OCI-LY7 (cell line): ENCODE data around the gene CYP3A4. TPM values are rescaled to one million over a fixed set of nuclear protein-coding genes. Genes with fewer than 3 reads are reported as not detected.
"Not testable (repeated sequence)": the region's sequence is repeated elsewhere in the genome, so short reads cannot be mapped to it uniquely, and the experiment has no call there.

Experiments
- BruUV-seq: library from RNA; stranded (reverse); fragments of 400-500 nt; replicated peaks from 2 replicates; lab custom pipeline; 2021; lab: Mats Ljungman, UMichigan
- CTCF ChIA-PET: fragments of 300-600 bp; sonication (Branson Sonifier 250); formaldehyde crosslinking; loops from one replicate; lab custom pipeline; 2022; ENCODE audit warnings: antibody characterized with exemption; ENCODE audit not compliant: unreplicated experiment; lab: Charles Lee
- POLR2A ChIA-PET: fragments of 300-600 bp; sonication (Branson Sonifier 250); formaldehyde crosslinking; loops from one replicate; lab custom pipeline; 2022; ENCODE audit warnings: antibody characterized with exemption; lab: Charles Lee
- DNase-seq: peaks from one replicate; pipeline ENCODE4 v3.0.0-alpha.2; 2015; ENCODE audit warnings: low spot score
- H2AFZ ChIP-seq: fragments of 200-600 bp; sonication (generic), shearing (Covaris generic); 2 replicates; pipeline ENCODE4 v1.6.1; 2014; ENCODE audit warnings: mild to moderate bottlenecking, antibody characterized with exemption, low read length, moderate library complexity
- H3K27ac ChIP-seq: fragments of 200-600 bp; sonication (generic); 2 replicates; pipeline ENCODE4 v1.5.1; 2014; ENCODE audit warnings: mixed run types, low read depth, mild to moderate bottlenecking, moderate library complexity, low read length, inconsistent platforms; ENCODE audit not compliant: poor library complexity, severe bottlenecking
- H3K36me3 ChIP-seq: fragments of 200-600 bp; sonication (generic); 2 replicates; pipeline ENCODE4 v1.6.1; 2014; ENCODE audit warnings: mild to moderate bottlenecking, antibody characterized with exemption, low read length, moderate library complexity, mixed read lengths; ENCODE audit not compliant: insufficient read depth
- H3K4me1 ChIP-seq: fragments of 200-600 bp; sonication (generic); 2 replicates; pipeline ENCODE4 v1.5.1; 2014; ENCODE audit warnings: mild to moderate bottlenecking, low read length; ENCODE audit not compliant: insufficient read depth, poor library complexity, severe bottlenecking
- H3K4me2 ChIP-seq: fragments of 200-600 bp; sonication (generic); 2 replicates; pipeline ENCODE4 v1.6.1; 2014; ENCODE audit warnings: mild to moderate bottlenecking, low read length
- H3K4me3 ChIP-seq: fragments of 200-600 bp; sonication (generic); 2 replicates; pipeline ENCODE4 v1.5.1; 2014; ENCODE audit warnings: mild to moderate bottlenecking, low read depth, low read length; ENCODE audit not compliant: poor library complexity, severe bottlenecking
- H3K79me2 ChIP-seq: fragments of 200-600 bp; sonication (generic); 2 replicates; pipeline ENCODE4 v1.6.1; 2016; ENCODE audit warnings: low read depth, mild to moderate bottlenecking, low read length, moderate library complexity, mixed read lengths; ENCODE audit not compliant: insufficient read depth
- H3K9me2 ChIP-seq: fragments of 200-600 bp; sonication (generic); 2 replicates; pipeline ENCODE4 v1.6.1; 2016; ENCODE audit warnings: mild to moderate bottlenecking, low read length, mixed read lengths; ENCODE audit not compliant: insufficient read depth
- H3K9me3 ChIP-seq: fragments of 200-600 bp; sonication (generic); 2 replicates; pipeline ENCODE4 v1.6.1; 2014; ENCODE audit warnings: mild to moderate bottlenecking, mixed run types, low read length, mixed read lengths
- H4K20me1 ChIP-seq: fragments of 200-600 bp; sonication (generic); 2 replicates; pipeline ENCODE4 v1.6.1; 2014; ENCODE audit warnings: mild to moderate bottlenecking, antibody characterized with exemption, low read length, moderate library complexity, mixed read lengths; ENCODE audit not compliant: insufficient read depth
- EZH2phosphoT487 ChIP-seq: fragments of 200-600 bp; sonication (generic); IDR thresholded peaks from 2 replicates; pipeline ENCODE4 v1.6.1; 2018; ENCODE audit warnings: low read depth, borderline replicate concordance, mild to moderate bottlenecking, mixed run types, antibody characterized with exemption, low read length, moderate library complexity, mixed read lengths
- intact Hi-C: fragments of 100-400 bp; cut with micrococcal nuclease; formaldehyde crosslinking; loops from one replicate; pipeline ENCODE4 v1.10.0; 2022; ENCODE audit not compliant: unreplicated experiment
- total RNA-seq, 2 experiments: library from RNA; depleted of rRNA in 1 of 2; stranded (reverse); fragments of >200 nt in 1 of 2; shearing (Covaris generic) in 1 of 2; gene quantifications; 2 replicates each; pipeline ENCODE4 v1.2.3, GENCODE V29; 2014 to 2022
- TF ChIP-seq, protein P1 (sequence below): fragments of 200-600 bp; sonication (generic); conservative IDR thresholded peaks from 2 replicates; pipeline ENCODE4 v1.5.1; 2014; ENCODE audit warnings: mild to moderate bottlenecking, antibody characterized with exemption, low read length, moderate library complexity, mixed read lengths

CYP3A4 gene
- total RNA-seq, 2 experiments from 2014 or later: not detected

DNA sequence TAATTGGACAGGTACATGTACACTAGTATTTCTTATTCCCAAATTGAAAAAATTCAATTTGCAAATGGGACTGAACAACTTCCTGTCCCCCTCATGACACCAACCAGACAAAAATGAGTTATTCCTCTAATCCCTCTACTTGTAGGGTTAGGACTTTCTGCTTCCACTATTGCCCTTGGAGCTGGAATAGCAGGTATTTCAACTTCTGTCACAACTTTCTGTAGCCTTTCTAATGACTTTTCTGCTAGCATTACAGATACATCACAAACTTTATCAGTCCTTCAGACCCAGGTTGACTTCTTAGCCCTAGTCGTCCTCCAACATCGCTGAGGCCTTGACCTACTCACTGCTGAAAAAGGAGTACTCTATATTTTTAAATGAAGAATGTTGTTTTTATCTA, 55.4 kb downstream of the CYP3A4 start:
- Histone ChIP-seq H3K9me2 (no peaks in the 10 kb centered on the region), H3K4me3 (no peak overlapping the region), H4K20me1 (no peaks in the 10 kb centered on the region), H3K4me2 (no peak overlapping the region), H3K4me1 (no peaks in the 10 kb centered on the region), H3K9me3 (no peaks in the 10 kb centered on the region), H2AFZ (no peak overlapping the region), H3K36me3 (no peaks in the 10 kb centered on the region), H3K79me2 (no peaks in the 10 kb centered on the region), H3K27ac (no peak overlapping the region)
- DNase-seq: no peak
- ChIA-PET CTCF (no interaction called here), POLR2A (no interaction called here)
- intact Hi-C loops: no loop called here
- BruUV-seq: no TSS peak
- TF ChIP-seq EZH2phosphoT487: no peak
- TF ChIP-seq, protein P1, sequence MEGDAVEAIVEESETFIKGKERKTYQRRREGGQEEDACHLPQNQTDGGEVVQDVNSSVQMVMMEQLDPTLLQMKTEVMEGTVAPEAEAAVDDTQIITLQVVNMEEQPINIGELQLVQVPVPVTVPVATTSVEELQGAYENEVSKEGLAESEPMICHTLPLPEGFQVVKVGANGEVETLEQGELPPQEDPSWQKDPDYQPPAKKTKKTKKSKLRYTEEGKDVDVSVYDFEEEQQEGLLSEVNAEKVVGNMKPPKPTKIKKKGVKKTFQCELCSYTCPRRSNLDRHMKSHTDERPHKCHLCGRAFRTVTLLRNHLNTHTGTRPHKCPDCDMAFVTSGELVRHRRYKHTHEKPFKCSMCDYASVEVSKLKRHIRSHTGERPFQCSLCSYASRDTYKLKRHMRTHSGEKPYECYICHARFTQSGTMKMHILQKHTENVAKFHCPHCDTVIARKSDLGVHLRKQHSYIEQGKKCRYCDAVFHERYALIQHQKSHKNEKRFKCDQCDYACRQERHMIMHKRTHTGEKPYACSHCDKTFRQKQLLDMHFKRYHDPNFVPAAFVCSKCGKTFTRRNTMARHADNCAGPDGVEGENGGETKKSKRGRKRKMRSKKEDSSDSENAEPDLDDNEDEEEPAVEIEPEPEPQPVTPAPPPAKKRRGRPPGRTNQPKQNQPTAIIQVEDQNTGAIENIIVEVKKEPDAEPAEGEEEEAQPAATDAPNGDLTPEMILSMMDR: no peak

DNA sequence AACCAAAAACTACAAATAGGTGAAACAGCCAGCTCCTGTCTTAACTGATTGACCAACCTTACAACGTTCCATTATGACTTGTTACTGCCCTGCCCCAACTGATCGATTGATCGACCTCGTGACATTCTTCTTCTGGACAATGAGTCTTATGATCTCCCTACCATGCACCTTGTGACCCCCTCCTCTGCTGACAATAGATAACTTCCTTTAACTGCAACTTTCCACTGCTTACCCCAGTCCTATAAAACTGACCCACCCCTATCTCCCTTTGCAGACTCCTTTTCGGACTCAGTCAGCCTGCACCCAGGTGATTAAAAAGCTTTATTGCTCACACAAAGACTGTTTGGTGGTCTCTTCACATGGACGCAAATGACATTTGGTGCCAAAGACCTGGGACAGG, 60.8 kb downstream of the CYP3A4 start:
- H3K4me1 ChIP-seq, intact Hi-C loops, BruUV-seq: not testable (repeated sequence)

DNA sequence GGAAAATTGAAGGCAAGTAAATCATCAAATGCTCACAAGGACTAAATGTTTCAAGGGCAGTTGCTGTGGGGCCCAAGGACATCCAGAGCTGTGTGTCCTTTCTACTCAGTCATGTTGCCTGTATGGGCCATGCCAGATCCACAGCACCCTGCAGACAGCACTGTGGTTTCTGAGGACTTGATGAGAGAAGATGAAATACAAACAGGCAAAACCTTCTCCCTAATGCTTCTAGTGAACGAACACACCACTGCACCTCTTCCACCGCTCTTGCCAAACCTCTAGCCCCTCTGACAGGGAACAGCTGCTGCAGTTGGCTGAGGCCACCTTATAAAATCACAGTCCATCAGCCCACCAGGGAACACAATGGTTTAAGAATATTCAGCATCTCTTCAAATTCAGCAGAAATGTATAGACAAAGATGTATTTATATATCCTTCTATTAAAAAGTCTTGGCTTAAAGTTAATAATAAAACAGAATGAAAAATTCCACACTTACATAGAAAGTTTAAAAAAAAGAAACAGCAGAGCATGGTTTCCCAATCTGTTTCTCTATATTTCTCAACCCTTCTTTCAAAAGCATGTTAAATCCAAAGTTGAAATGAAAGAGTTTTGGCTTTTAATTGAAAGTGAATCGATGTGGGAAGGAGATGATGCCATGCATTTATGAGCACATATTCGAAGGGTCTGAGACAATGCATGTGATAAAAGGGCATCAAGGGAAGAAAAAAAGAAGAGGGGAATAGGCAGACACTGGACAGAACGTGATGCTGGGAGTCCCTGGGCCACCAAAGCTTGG, 63.0 kb downstream of the CYP3A4 start:
- no peak for TF ChIP-seq EZH2phosphoT487
- TF ChIP-seq, protein P1: no peak
- H3K4me2 ChIP-seq: no peak overlapping the region
- BruUV-seq: no TSS peak

More for the DNA sequence above, 60.8 kb downstream of the CYP3A4 start:
- H3K79me2 ChIP-seq, H2AFZ ChIP-seq, POLR2A ChIA-PET, H4K20me1 ChIP-seq, H3K9me2 ChIP-seq, CTCF ChIA-PET, DNase-seq, H3K4me3 ChIP-seq, H3K36me3 ChIP-seq, H3K27ac ChIP-seq, H3K4me2 ChIP-seq, H3K9me3 ChIP-seq: not testable (repeated sequence)

More for the DNA sequence above, 63.0 kb downstream of the CYP3A4 start:
- H3K4me1 ChIP-seq: no peaks in the 10 kb centered on the region
- no peak overlapping the region for H3K4me3 ChIP-seq
- H3K79me2 ChIP-seq: no peaks in the 10 kb centered on the region
- no peaks in the 10 kb centered on the region for H4K20me1 ChIP-seq
- H2AFZ ChIP-seq: no peak overlapping the region
- H3K27ac ChIP-seq: no peak overlapping the region
- intact Hi-C loops: no loop called here
- POLR2A ChIA-PET: no interaction called here
- H3K36me3 ChIP-seq: no peaks in the 10 kb centered on the region
- CTCF ChIA-PET: no interaction called here
- H3K9me2 ChIP-seq: no peaks in the 10 kb centered on the region
- H3K9me3 ChIP-seq: no peaks in the 10 kb centered on the region
- no peak for DNase-seq
